ENCODE results near the gene SMC2.

SMC2 gene

GRCh38 chr9:104093647-104094533, at the start of gene SMC2:
Gene SMC2, plus strand, starts transcription at chr9:104094309. Its CDS starts 1,076 bp downstream, at chr9:104095385.
- DNase-seq = peak; percentile 85

- DNase-seq = no peak
Observed at GRCh38 chr9:104068546-104068945, 25.6 kb upstream of the SMC2 start.

- no peak for DNase-seq
Observed at GRCh38 chr9:104069288-104069687, 24.8 kb upstream of the SMC2 start.

- DNase-seq = no peak
Observed at GRCh38 chr9:104071589-104071988, 22.5 kb upstream of the SMC2 start.

GRCh38 chr9:104073098-104073769, 20.9 kb upstream of the SMC2 start:
- no peak for DNase-seq

- DNase-seq = no peak
Observed at GRCh38 chr9:104073770-104074133, 20.4 kb upstream of the SMC2 start.

GRCh38 chr9:104074876-104075275, 19.2 kb upstream of the SMC2 start:
- DNase-seq = no peak

- no peak for DNase-seq
Observed at GRCh38 chr9:104075801-104076753, 18.0 kb upstream of the SMC2 start.

GRCh38 chr9:104078596-104078995, 15.5 kb upstream of the SMC2 start:
- no peak for DNase-seq

- no peak for DNase-seq
Observed at GRCh38 chr9:104080983-104081382, 13.1 kb upstream of the SMC2 start.

GRCh38 chr9:104082168-104082567, 11.9 kb upstream of the SMC2 start:
- DNase-seq = peak; percentile 3

- DNase-seq = no peak
Observed at GRCh38 chr9:104085525-104085924, 8.6 kb upstream of the SMC2 start.

- DNase-seq = no peak
Observed at GRCh38 chr9:104087894-104088293, 6.2 kb upstream of the SMC2 start.

GRCh38 chr9:104088416-104088815, 5.7 kb upstream of the SMC2 start:
- no peak for DNase-seq

- DNase-seq = no peak
Observed at GRCh38 chr9:104090578-104090977, 3.5 kb upstream of the SMC2 start.

- peak; percentile 19 for DNase-seq
Observed at GRCh38 chr9:104091116-104091515, 3.0 kb upstream of the SMC2 start.

- DNase-seq = peak; percentile 70
Observed at GRCh38 chr9:104091708-104092107, 2.4 kb upstream of the SMC2 start.

GRCh38 chr9:104092192-104092591, 1.9 kb upstream of the SMC2 start:
- DNase-seq = no peak

- peak; percentile 1 for DNase-seq
Observed at GRCh38 chr9:104092875-104093600, 1.1 kb upstream of the SMC2 start.

- no peak for DNase-seq
Observed at GRCh38 chr9:104094534-104095015, 466 bp downstream of the SMC2 start.

- DNase-seq = no peak
Observed at GRCh38 chr9:104099630-104100029, 5.5 kb downstream of the SMC2 start.

- no peak for DNase-seq
Observed at GRCh38 chr9:104104360-104104759, 10.3 kb downstream of the SMC2 start.
